GM18502 (cell line): ENCODE measurements around the gene SHH.

ENCODE experiments used
- ATAC-seq: cut with Tn5 transposase; IDR thresholded peaks from one replicate; pipeline ENCODE4 v1.9.1; 2021; ENCODE audit warnings: mild to moderate bottlenecking; ENCODE audit not compliant: unreplicated experiment, poor library complexity

SHH gene

GRCh38 chr7:155770241-155770640 is 42.0 kb downstream of the SHH start:
- ATAC-seq: no peak

GRCh38 chr7:155769701-155770100 is 42.6 kb downstream of the SHH start:
- ATAC-seq: no peak

GRCh38 chr7:155766966-155767916 is 45.0 kb downstream of the SHH start:
- no peak for ATAC-seq

- ATAC-seq: no peak
Observed at GRCh38 chr7:155766386-155766785, 45.9 kb downstream of the SHH start.

GRCh38 chr7:155765458-155765857 is 46.8 kb downstream of the SHH start:
- no peak for ATAC-seq

- ATAC-seq: peak; percentile 56
Observed at GRCh38 chr7:155764438-155764793, 47.8 kb downstream of the SHH start.

GRCh38 chr7:155763691-155764437 is 48.4 kb downstream of the SHH start:
- ATAC-seq: peak; percentile 74

GRCh38 chr7:155763122-155763521 is 49.1 kb downstream of the SHH start:
- no peak for ATAC-seq

- ATAC-seq: no peak
Observed at GRCh38 chr7:155762655-155763054, 49.6 kb downstream of the SHH start.

- ATAC-seq: no peak
Observed at GRCh38 chr7:155762036-155762435, 50.2 kb downstream of the SHH start.

GRCh38 chr7:155761162-155761561 is 51.1 kb downstream of the SHH start:
- no peak for ATAC-seq

- ATAC-seq: no peak
Observed at GRCh38 chr7:155759740-155760430, 52.4 kb downstream of the SHH start.

GRCh38 chr7:155758348-155758747 is 53.9 kb downstream of the SHH start:
- ATAC-seq: no peak

- no peak for ATAC-seq
Observed at GRCh38 chr7:155756322-155756721, 55.9 kb downstream of the SHH start.

GRCh38 chr7:155755026-155755425 is 57.2 kb downstream of the SHH start:
- ATAC-seq: no peak

GRCh38 chr7:155754165-155754564 is 58.1 kb downstream of the SHH start:
- no peak for ATAC-seq

GRCh38 chr7:155753446-155753965 is 58.8 kb downstream of the SHH start:
- ATAC-seq: peak; percentile 5

- peak; percentile 61 for ATAC-seq
Observed at GRCh38 chr7:155752756-155753445, 59.4 kb downstream of the SHH start.

GRCh38 chr7:155751409-155751808 is 60.9 kb downstream of the SHH start:
- ATAC-seq: no peak
